NCI-H146 treated with DMSO at 0.1 percent for 48 hours (cell line): ENCODE measurements around the gene CTNNBL1.
"Not testable (repeated sequence)": the region's sequence is repeated elsewhere in the genome, so short reads cannot be mapped to it uniquely, and the experiment has no call there.

Experiments
- DNase-seq: peaks from one replicate; lab custom pipeline; 2025; ENCODE audit not compliant: unreplicated experiment; lab: John Stamatoyannopoulos, UW

Gene CTNNBL1, protein sequence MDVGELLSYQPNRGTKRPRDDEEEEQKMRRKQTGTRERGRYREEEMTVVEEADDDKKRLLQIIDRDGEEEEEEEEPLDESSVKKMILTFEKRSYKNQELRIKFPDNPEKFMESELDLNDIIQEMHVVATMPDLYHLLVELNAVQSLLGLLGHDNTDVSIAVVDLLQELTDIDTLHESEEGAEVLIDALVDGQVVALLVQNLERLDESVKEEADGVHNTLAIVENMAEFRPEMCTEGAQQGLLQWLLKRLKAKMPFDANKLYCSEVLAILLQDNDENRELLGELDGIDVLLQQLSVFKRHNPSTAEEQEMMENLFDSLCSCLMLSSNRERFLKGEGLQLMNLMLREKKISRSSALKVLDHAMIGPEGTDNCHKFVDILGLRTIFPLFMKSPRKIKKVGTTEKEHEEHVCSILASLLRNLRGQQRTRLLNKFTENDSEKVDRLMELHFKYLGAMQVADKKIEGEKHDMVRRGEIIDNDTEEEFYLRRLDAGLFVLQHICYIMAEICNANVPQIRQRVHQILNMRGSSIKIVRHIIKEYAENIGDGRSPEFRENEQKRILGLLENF

GRCh38 chr20:37693635-37694626, at the start of gene CTNNBL1:
Gene CTNNBL1 (plus strand): TSS chr20:37694030. CDS start chr20:37694123, 93 bp downstream.
- DNase-seq = peak; percentile 96

DNA sequence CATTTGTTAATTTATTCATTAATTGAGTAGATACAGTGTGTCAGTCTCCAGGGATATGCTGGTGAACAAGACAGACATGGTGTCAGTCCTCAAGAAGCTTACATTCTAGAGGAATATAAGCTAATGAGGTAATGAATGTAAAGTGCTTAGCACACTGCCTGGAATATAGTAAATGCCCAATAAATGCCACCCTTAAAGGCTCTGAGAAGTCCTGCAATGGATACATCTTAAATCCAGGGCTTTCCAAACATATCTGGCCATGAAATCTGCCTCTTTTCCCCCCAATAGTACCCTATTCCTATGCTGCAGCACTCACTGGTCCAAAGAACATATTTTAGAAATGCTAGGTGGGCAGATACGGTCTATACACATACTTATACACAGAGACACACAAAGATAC, 49.2 kb upstream of the CTNNBL1 start:
- no peak for DNase-seq

DNA sequence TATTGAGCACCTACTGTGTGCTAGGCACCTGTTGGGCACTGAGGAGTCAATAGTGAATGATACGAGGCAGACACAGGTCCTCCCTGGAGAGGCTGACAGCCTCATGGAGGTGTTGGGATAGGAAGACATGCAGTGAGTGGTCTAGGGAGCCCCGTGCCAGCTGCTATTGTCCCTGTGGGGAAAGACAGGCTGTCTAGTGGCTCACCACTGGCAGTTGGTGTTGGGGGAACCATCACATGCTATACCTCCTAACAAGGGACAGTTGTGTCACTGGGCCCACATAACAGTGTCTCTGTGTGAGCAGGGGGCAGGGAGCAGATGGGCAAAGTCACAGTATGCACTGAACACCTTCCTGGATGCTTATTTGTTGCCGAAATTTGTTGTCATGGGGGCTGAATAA, 45.9 kb upstream of the CTNNBL1 start:
- no peak for DNase-seq

DNA sequence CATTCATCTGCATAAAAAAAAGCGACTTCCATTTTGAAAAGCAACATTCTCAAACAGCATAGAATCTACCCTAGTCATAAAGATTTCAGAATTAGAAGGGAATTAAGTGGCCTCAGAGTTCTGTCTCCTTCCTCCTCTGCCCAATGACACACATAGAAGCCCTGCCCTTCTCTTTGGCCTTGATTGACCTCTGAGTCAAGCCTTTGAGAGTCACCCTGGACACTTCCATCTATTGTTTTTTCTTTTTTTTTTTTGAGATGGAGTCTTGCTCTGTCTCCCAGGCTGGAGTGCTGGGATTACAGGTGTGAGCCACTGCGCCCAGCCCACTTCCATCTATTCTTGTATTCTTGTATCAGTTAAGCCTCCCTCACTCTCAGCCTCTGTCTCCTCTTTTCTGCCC, 44.8 kb upstream of the CTNNBL1 start:
- no peak for DNase-seq

GRCh38 chr20:37649676-37650370, 44.0 kb upstream of the CTNNBL1 start:
- no peak for DNase-seq

DNA sequence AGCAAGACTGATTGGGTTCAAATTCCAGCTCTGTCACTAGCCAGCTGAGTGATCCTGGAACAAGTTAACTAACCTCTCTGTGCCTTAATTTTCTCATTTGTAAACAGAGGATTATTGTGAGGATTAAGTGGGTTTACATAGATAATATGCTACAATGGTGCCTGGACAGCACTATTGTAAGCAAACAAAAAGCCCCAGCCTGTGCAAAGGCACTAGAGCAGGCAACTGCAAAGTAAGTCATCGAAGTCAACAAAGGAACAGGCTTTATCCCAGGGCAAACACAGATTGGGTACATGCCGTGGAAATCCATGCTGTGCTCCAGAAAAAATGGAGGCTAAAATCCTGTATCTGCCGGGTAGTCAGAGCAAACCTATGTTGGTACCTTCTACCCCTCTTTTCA, 43.2 kb upstream of the CTNNBL1 start:
- no peak for DNase-seq

GRCh38 chr20:37651932-37652331, 41.9 kb upstream of the CTNNBL1 start:
- DNase-seq = peak; percentile 10

DNA sequence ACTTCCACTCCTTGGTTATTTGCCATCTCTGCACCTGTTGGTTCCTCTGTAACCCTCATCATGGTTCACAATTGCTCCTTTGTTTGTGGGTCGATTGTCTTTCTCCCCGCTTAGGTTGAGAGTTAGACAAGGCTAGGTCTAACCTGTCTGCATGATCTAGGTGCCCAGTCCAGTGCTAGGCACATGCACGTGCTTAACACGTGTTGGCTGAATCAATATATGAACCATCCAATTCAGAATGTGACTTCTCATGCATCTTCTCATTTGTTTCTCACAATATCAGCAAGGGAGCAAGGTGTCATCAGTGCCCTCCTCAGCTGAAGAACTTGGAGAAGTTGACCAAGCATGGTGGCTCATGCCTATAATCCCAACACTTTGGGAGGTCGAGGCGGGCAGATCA, 36.9 kb upstream of the CTNNBL1 start:
- DNase-seq = no peak

DNA sequence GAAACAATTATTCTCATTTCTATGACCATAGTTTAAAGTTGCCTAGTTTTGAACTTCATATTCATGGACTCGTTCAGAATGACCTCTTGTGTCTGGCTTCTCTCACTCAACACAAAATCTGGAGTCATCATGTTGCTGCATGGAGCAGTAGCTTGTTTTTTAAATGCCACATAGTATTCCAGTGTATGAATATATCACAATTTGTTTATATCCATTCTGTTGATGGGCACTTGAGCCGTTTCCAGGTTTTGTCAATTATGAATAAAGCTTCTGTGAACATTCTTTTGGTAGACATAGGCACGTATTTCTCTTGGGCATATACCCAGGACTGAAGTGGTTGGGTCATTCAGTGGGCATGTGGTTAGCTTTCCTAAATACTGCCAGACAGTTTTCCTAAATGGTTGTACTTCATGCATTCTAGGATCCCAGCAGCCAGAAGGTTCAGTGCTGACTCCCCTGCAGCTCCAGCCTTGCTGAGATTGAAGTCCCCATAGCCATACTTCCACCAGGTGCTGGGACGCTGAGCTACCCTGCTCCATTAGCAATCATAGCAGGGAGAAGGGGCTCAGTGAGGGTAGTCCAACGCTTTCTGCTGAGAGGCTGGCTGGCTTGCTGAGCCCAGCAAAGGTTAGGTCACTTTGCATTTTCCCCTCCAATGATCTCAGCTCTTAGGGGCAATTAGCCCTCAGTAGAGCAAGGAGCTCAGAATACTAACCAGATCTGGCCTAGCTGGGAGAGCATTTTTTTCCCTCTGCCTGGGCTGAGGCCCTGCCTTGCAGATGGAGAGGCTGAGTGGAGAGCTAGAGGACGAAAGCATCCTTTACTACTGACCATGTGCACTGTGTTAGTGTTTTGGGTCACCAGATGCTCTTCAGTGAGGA, 35.7 kb upstream of the CTNNBL1 start:
- DNase-seq = no peak

DNA sequence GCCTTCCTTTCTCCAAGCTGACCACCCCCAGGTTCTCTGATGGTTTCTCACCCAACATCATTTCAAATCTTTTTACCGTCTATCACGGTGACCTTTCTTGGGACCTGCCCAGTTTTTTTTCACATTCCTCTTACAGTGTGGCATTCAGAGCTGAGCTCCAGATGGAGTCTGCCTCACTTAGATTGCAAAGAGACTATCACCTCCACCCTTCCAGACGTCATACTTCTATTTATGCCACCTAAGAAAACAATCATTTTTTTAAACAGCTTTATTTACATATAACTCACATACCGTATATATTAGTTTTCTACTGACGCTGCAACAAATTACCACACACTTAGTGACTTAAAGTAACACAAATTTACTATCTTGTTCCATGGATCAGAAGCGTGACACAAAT, 32.3 kb upstream of the CTNNBL1 start:
- DNase-seq = no peak

DNA sequence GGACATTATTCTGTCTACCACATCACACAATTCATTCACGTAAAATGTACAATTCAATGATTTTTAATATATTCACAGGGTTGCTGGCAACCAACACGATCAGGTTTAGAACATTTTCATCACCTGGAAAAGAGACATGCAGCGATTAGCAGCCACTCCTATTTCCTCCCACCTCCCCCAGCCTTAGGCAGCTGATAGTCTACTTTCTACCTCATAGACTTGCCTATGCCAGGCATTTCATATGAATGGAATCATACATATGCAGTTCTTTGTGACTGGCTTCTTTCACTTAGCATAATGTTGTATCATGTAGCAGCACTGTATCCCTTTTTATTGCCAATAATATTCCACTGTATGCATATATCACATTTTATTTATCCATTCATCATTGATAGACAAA, 31.5 kb upstream of the CTNNBL1 start:
- no peak for DNase-seq

- not testable (repeated sequence) for DNase-seq
Observed at GRCh38 chr20:37664595-37664994, 29.2 kb upstream of the CTNNBL1 start.

DNA sequence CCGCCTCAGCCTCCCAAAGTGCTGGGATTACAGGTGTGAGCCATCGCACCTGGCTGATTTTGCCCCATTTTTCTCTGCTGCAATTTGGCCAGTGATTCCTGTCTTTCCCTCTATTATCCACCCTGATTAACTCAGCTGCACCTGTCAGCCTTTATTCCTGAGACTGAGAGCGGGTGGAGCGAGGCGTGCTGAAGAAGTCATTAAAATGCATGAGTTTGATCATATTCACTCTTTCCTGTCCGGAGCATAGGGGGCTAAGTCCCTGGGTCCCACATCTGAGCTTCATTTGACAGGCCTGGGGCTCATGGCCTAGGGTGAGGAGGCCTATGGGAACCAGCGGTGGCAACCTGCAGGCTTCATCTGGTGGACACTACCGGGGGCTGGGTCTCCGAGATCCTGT, 25.7 kb upstream of the CTNNBL1 start:
- DNase-seq = peak; percentile 85

GRCh38 chr20:37669062-37669772, 24.6 kb upstream of the CTNNBL1 start:
- DNase-seq = peak; percentile 38

GRCh38 chr20:37669773-37670236, 24.0 kb upstream of the CTNNBL1 start:
- DNase-seq = no peak

DNA sequence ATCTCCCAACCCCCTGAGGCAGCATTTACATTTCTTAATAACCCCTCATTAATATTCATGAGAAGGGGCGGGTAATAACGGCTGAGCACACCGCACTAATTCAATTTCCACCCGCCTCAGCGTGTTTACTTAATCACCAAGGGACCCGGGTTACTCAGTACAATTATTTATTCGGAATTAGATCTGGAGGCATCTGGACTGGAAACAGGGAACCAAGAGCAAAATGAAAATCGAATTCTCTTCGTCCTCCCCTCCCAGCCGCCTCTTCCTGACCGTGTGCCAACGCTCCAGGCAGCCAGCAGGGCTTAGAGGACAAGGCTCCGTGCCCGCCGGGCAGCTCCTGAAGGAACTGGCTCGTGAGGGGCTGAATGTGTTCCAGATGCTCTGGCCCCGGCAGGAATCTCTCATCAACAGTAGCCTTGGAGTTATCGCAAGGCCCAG, 23.5 kb upstream of the CTNNBL1 start:
- DNase-seq = peak; percentile 80

GRCh38 chr20:37672143-37672542, 21.7 kb upstream of the CTNNBL1 start:
- no peak for DNase-seq

DNA sequence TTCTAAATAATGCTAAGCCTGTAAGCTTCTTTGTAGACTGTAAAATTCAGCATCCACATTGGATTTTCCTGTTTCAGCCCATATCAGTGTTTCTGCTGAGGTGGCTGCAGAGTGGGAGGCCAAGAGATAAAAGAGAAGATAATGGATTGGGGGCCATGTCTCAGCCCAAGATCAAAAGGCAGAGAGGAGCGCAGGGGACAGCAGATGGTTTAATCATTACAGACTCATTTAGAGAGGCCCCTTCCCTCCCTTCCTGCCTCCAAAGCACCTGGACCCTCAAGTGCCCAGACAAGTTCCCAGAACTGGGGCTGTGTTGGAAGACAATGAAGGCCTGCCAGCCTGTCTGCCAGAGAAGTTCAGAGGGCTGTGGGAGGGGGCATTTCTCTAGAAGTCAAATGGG, 20.4 kb upstream of the CTNNBL1 start:
- DNase-seq = peak; percentile 67

- no peak for DNase-seq
Observed at GRCh38 chr20:37676440-37676839, 17.4 kb upstream of the CTNNBL1 start.
